ENCODE data around the gene ANKRD9. TPM values are rescaled to one million over a fixed set of nuclear protein-coding genes. Genes with fewer than 3 reads are reported as not detected.
"Not testable (repeated sequence)": the region's sequence is repeated elsewhere in the genome, so short reads cannot be mapped to it uniquely, and the experiment has no call there.

The ANKRD9 gene
- 39.7 and 47.9 TPM in 2 replicates for total RNA-seq (2014; rRNA removed; shearing (Covaris generic))
- polyA plus RNA-seq (2015; cell fraction: cytosol; rRNA removed): 57.2 and 67.4 TPM in 2 replicates
- 123 and 226 TPM in 2 replicates for polyA plus RNA-seq (2015; cell fraction: nucleus; rRNA removed)

GRCh38 chr14:102509746-102510615, at the start of gene ANKRD9:
Gene ANKRD9, minus strand, starts transcription at chr14:102509776. Its CDS starts 1,887 bp downstream, at chr14:102507889.
- in situ Hi-C loops (cut with HindIII; ENCODE audit: low pct_unique_long_range_greater_than_20kb, low sequenced_read_pairs): loop anchor here (10.0 kb wide), 1 partner anchor 65 kb away; no protein-coding TSS in a partner anchor
- peak; percentile 94 for DNase-seq (ENCODE audit: low read depth, low spot score)

GRCh38 chr14:102558556-102558955, 49.0 kb upstream of the ANKRD9 start:
- in situ Hi-C loops (cut with HindIII; ENCODE audit: low pct_unique_long_range_greater_than_20kb, low sequenced_read_pairs): no loop called here
- no peak for DNase-seq (ENCODE audit: low read depth, low spot score)

- DNase-seq (ENCODE audit: low read depth, low spot score): no peak
- in situ Hi-C loops (cut with HindIII; ENCODE audit: low pct_unique_long_range_greater_than_20kb, low sequenced_read_pairs): no loop called here
Observed at GRCh38 chr14:102557434-102558226, 48.1 kb upstream of the ANKRD9 start.

- DNase-seq (ENCODE audit: low read depth, low spot score): no peak
- in situ Hi-C loops (cut with HindIII; ENCODE audit: low pct_unique_long_range_greater_than_20kb, low sequenced_read_pairs): no loop called here
Observed at GRCh38 chr14:102556098-102556677, 46.6 kb upstream of the ANKRD9 start.

GRCh38 chr14:102554821-102555819, 45.5 kb upstream of the ANKRD9 start:
- DNase-seq (ENCODE audit: low read depth, low spot score): no peak
- in situ Hi-C loops (cut with HindIII; ENCODE audit: low pct_unique_long_range_greater_than_20kb, low sequenced_read_pairs): no loop called here

GRCh38 chr14:102551995-102552705, 42.6 kb upstream of the ANKRD9 start:
- in situ Hi-C loops (cut with HindIII; ENCODE audit: low pct_unique_long_range_greater_than_20kb, low sequenced_read_pairs): no loop called here
- peak; percentile 19 for DNase-seq (ENCODE audit: low read depth, low spot score)

- in situ Hi-C loops (cut with HindIII; ENCODE audit: low pct_unique_long_range_greater_than_20kb, low sequenced_read_pairs): not testable (repeated sequence)
Observed at GRCh38 chr14:102550927-102551401, 41.4 kb upstream of the ANKRD9 start.

GRCh38 chr14:102548616-102549240, 39.2 kb upstream of the ANKRD9 start:
- DNase-seq (ENCODE audit: low read depth, low spot score): no peak
- in situ Hi-C loops (cut with HindIII; ENCODE audit: low pct_unique_long_range_greater_than_20kb, low sequenced_read_pairs): no loop called here

More at GRCh38 chr14:102550927-102551401, 41.4 kb upstream of the ANKRD9 start:
- DNase-seq (ENCODE audit: low read depth, low spot score): not testable (repeated sequence)

GRCh38 chr14:102545461-102546265, 36.1 kb upstream of the ANKRD9 start:
- DNase-seq (ENCODE audit: low read depth, low spot score): no peak
- in situ Hi-C loops (cut with HindIII; ENCODE audit: low pct_unique_long_range_greater_than_20kb, low sequenced_read_pairs): no loop called here

- no peak for DNase-seq (ENCODE audit: low read depth, low spot score)
- in situ Hi-C loops (cut with HindIII; ENCODE audit: low pct_unique_long_range_greater_than_20kb, low sequenced_read_pairs): no loop called here
Observed at GRCh38 chr14:102544747-102545460, 35.3 kb upstream of the ANKRD9 start.

- in situ Hi-C loops (cut with HindIII; ENCODE audit: low pct_unique_long_range_greater_than_20kb, low sequenced_read_pairs): no loop called here
- DNase-seq (ENCODE audit: low read depth, low spot score): no peak
Observed at GRCh38 chr14:102544046-102544746, 34.6 kb upstream of the ANKRD9 start.

- DNase-seq (ENCODE audit: low read depth, low spot score): no peak
- in situ Hi-C loops (cut with HindIII; ENCODE audit: low pct_unique_long_range_greater_than_20kb, low sequenced_read_pairs): no loop called here
Observed at GRCh38 chr14:102541771-102542170, 32.2 kb upstream of the ANKRD9 start.

GRCh38 chr14:102541029-102541491, 31.5 kb upstream of the ANKRD9 start:
- in situ Hi-C loops (cut with HindIII; ENCODE audit: low pct_unique_long_range_greater_than_20kb, low sequenced_read_pairs); DNase-seq (ENCODE audit: low read depth, low spot score): not testable (repeated sequence)

All from SK-MEL-5 (cell line).